ENCODE results near the gene ABCB8. TPM values are rescaled to one million over a fixed set of nuclear protein-coding genes. Genes with fewer than 3 reads are reported as not detected.

The ABCB8 gene
- total and polyA plus RNA-seq, 2 of the 8 experiments (the other 6 are each of a cell fraction or from before 2014, with no cell fraction given), result 17.7 to 27.0 TPM

GRCh38 chr7:151016505-151016904 lies 11.7 kb upstream of the ABCB8 start:
- CTCF ChIA-PET (ENCODE audit: partially characterized antibody), result interaction anchor here (0.8 to 6.6 kb wide), 13 partner anchors 10 to 118 kb away, joined by 3 to 79 read pairs (median 4); partner anchors contain the start of genes ABCB8, FASTK and NOS3
- H3K79me2 ChIP-seq (ENCODE audit: control insufficient read depth in 1 of 2, insufficient read depth in 2 of 2, low read length in 2 of 2), result no peaks in the 10 kb centered on the region
- no peak overlapping the region for H2BK15ac ChIP-seq (ENCODE audit: low read length)
- no peak overlapping the region for H3K4me3 ChIP-seq (ENCODE audit: extremely low read depth in 1 of 4, insufficient read depth in 2 of 4, low read depth in 3 of 4, low read length in 4 of 4)
- H2BK5ac ChIP-seq (ENCODE audit: low read depth, low read length), result no peak overlapping the region
- H3K23ac ChIP-seq (ENCODE audit: insufficient read length), result no peak overlapping the region
- WGBS, 2 experiments (ENCODE audit: extremely low coverage in 1 of 2, insufficient coverage in 1 of 2, insufficient read length in 1 of 2, insufficient replicate concordance in 2 of 2, low coverage in 1 of 2, low lambda C conversion rate in 2 of 2, missing lambda C conversion rate in 1 of 2), result 92% methylated on average over 6 of the region's 8 CpGs; no CpG with 5 or more reads in 1 of the 2 experiments
- no peak overlapping the region for H2BK20ac ChIP-seq (ENCODE audit: low read length)
- peaks cover 8 to 46% (median 41%) of the 10 kb centered on the region in 4 experiments for H3K27me3 ChIP-seq (replicated peaks in 1 of 4; ENCODE audit: control insufficient read depth in 3 of 4, extremely low read depth in 1 of 4, insufficient read depth in 3 of 4, low read length in 3 of 4)
- no peak overlapping the region for H3K27ac ChIP-seq (ENCODE audit: low read depth, low read length)
- POLR2A ChIA-PET (ENCODE audit: partially characterized antibody), result interaction anchor here (1.4 kb wide), 1 partner anchor 9 kb away, joined by 4 read pairs; no protein-coding TSS in a partner anchor
- no peaks in the 10 kb centered on the region for H3K9me3 ChIP-seq (ENCODE audit: insufficient read depth in 2 of 2, low read depth in 1 of 2, low read length in 1 of 2)
- no peak overlapping the region for H4K91ac ChIP-seq (replicated peaks; ENCODE audit: insufficient read length, low read length)
- no peak for FAIRE-seq
- H2BK12ac ChIP-seq (ENCODE audit: low read depth, low read length), result no peak overlapping the region
- no peak overlapping the region for H2BK120ac ChIP-seq (replicated peaks; ENCODE audit: low read depth, low read length)
- H3K56ac ChIP-seq (replicated peaks; ENCODE audit: insufficient read length, low read depth, low read length), result no peak overlapping the region
- no peak overlapping the region for H3K4me2 ChIP-seq (ENCODE audit: insufficient read depth in 1 of 2, low read depth in 2 of 2, low read length in 2 of 2)
- peaks cover 0 to 30% (median 19%) of the 10 kb centered on the region in 4 experiments; a peak in 5 of 7 replicates for H3K4me1 ChIP-seq (replicated peaks in 1 of 4; ENCODE audit: control insufficient read depth in 3 of 4, insufficient read depth in 4 of 4, low read length in 3 of 4)
- no peak overlapping the region for H3K18ac ChIP-seq (ENCODE audit: extremely low read depth, low read length)
- no peak overlapping the region for H2AFZ ChIP-seq (ENCODE audit: low read length)
- TF ChIP-seq SIN3A (conservative IDR thresholded peaks at IDR 0.05 in 1 of 2, IDR thresholded peaks at IDR 0.05 in 1 of 2; ENCODE audit: low read depth in 1 of 2, low read length in 2 of 2) (no peak), POLR2A (IDR thresholded peaks at IDR 0.05; ENCODE audit: control extremely low read depth in 1 of 2, low read depth in 2 of 2, low read length in 2 of 2) (no peak)
- H3K4ac ChIP-seq (replicated peaks; ENCODE audit: insufficient read length, low read depth, low read length), result no peak overlapping the region
- DNase-seq (ENCODE audit: low read depth in 1 of 2, low spot score in 2 of 2), result no peak
- H3K79me1 ChIP-seq (ENCODE audit: low read depth, low read length), result no peaks in the 10 kb centered on the region; the same call in 1 of the 2 replicates
- H3K9ac ChIP-seq (replicated peaks in 1 of 4; ENCODE audit: extremely low read depth in 1 of 4, low read depth in 3 of 4, low read length in 3 of 4), result no peak overlapping the region
- peaks cover 7% of the 10 kb centered on the region; the same call in 1 of the 2 replicates for H3K23me2 ChIP-seq (ENCODE audit: low read depth, low read length)
- H4K8ac ChIP-seq (ENCODE audit: extremely low read depth, insufficient read depth, low read length), result no peak overlapping the region
- H4K20me1 ChIP-seq (replicated peaks in 1 of 2; ENCODE audit: control insufficient read depth in 1 of 2, insufficient read depth in 2 of 2, low read length in 2 of 2), result no peaks in the 10 kb centered on the region
- H3K36me3 ChIP-seq (ENCODE audit: control insufficient read depth in 2 of 4, insufficient read depth in 4 of 4, low read length in 3 of 4), result no peaks in the 10 kb centered on the region
- no peak overlapping the region for H2AK5ac ChIP-seq (ENCODE audit: low read depth, low read length)
- no peak overlapping the region for H4K5ac ChIP-seq (ENCODE audit: insufficient read length, low read depth, low read length)
- no peak overlapping the region for H3K14ac ChIP-seq (ENCODE audit: insufficient read length)
